K562 treated with DMSO at 1 percent for 12 hours (cell line): Measurements from ENCODE around the gene CRISP2. TPM values are rescaled to one million over a fixed set of nuclear protein-coding genes. Genes with fewer than 3 reads are reported as not detected.

Source experiments
- total RNA-seq: library from RNA; unstranded; fragments of 300-600 nt; gene quantifications from 2 replicates; pipeline ENCODE4 v1.2.3, GENCODE V29; 2022; ENCODE audit not compliant: insufficient read depth

CRISP2 gene, protein sequence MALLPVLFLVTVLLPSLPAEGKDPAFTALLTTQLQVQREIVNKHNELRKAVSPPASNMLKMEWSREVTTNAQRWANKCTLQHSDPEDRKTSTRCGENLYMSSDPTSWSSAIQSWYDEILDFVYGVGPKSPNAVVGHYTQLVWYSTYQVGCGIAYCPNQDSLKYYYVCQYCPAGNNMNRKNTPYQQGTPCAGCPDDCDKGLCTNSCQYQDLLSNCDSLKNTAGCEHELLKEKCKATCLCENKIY
- not detected in 2 replicates for total RNA-seq

DNA sequence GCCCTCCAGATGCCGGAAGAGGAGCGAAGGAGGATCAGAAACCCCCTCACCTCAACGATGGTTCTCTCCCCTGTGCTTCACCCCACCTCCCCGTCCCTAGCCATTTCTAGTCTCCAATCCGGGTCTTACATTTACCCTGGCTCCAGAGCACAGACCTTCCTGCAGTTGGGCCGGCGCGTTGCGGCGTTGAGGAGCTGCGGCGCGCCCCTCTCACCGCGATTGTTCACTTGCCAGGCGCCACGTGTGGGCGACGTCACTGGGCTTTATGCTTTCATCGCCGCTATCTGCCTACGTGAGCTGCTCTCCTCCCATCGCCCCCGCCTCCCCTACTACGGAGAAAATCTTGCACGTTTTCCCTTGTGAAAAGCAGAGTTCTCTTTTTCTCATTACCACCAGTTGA, at the start of gene CRISP2:
Gene CRISP2 (minus strand): TSS at position 198 of the 400 bp plus-strand sequence. CDS start 4,347 bp downstream, outside the sequence.

DNA sequence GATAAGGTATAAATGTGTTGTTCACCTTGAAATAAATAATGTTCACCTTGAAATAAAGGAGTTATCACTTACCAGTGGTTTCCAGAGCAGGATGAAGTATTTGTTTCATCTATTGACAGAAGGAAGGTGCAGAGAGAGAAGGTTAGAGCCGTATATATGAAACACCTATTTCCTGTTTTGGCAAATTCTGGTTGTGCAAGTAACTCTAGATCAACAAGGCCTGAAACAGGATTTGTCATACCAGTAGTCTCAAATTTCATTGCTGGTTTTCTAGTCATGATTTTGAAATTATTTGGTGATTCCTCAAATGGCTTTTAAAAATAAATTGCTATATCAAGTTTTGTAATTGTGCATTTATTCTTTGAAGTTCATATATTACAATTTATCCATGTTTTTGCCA, 30.9 kb upstream of the CRISP2 start, which contains the start of gene CRISP3:
Gene CRISP3 (minus strand): TSS at position 130 of the 400 bp plus-strand sequence. CDS start 21 bp downstream, at position 109.

Other genes starting within 250 kb of the CRISP2 start
- gene GLYATL3, start 213.6 kb downstream of the CRISP2 start, total RNA-seq = not detected in 2 replicates
- not detected in 2 replicates for gene C6orf141, start 162.9 kb downstream of the CRISP2 start, total RNA-seq
- gene RHAG, start 76.7 kb downstream of the CRISP2 start, total RNA-seq = 78.2 and 112 TPM in 2 replicates
- 0.39 and 1.2 TPM in 2 replicates for gene CRISP3, start 30.8 kb upstream of the CRISP2 start, total RNA-seq
- not detected in 2 replicates for gene PGK2, start 73.7 kb upstream of the CRISP2 start, total RNA-seq
- gene CRISP1, start 153.0 kb upstream of the CRISP2 start, total RNA-seq = not detected in 2 replicates